Panc1 (cell line): ENCODE results near the gene GPR157. TPM values are rescaled to one million over a fixed set of nuclear protein-coding genes. Genes with fewer than 3 reads are reported as not detected.

Source experiments
- ATAC-seq: fragments of 200-7000 bp; cut with Tn5 transposase; 2 replicates; pipeline ENCODE4 v1.9.1; 2020; ENCODE audit warnings: mild to moderate bottlenecking, moderate library complexity
- BruUV-seq: library from RNA; stranded (reverse); fragments of 400-500 nt; replicated peaks from 2 replicates; lab custom pipeline; 2021; lab: Mats Ljungman, UMichigan
- CTCF ChIA-PET: fragments of 300-600 bp; sonication (Branson Sonifier 250); formaldehyde crosslinking; loops from one replicate; lab custom pipeline; 2022; ENCODE audit warnings: antibody characterized with exemption; lab: Charles Lee
- POLR2A ChIA-PET: fragments of 300-600 bp; sonication (Branson Sonifier 250); formaldehyde crosslinking; loops from one replicate; lab custom pipeline; 2022; ENCODE audit warnings: antibody characterized with exemption; lab: Charles Lee
- DNase-seq: peaks from one replicate; pipeline ENCODE4 v3.0.0-alpha.2; 2010; ENCODE audit warnings: low read depth, low spot score
- H3K27ac ChIP-seq: 2 replicates; pipeline ENCODE4 v1.5.1; 2011; ENCODE audit warnings: mild to moderate bottlenecking, low read length, inconsistent platforms
- H3K27me3 ChIP-seq: fragments of 200-500 bp; sonication (Bioruptor generic); 2 replicates; pipeline ENCODE4 v1.6.0; 2014; ENCODE audit warnings: low read length, inconsistent platforms; ENCODE audit not compliant: control insufficient read depth, insufficient read depth
- H3K36me3 ChIP-seq: fragments of 200-500 bp; sonication (Bioruptor generic); 2 replicates; pipeline ENCODE4 v1.5.1; 2014; ENCODE audit warnings: inconsistent platforms, mild to moderate bottlenecking, low read length, moderate library complexity; ENCODE audit not compliant: control insufficient read depth, insufficient read depth
- H3K4me1 ChIP-seq: 2 replicates; pipeline ENCODE4 v1.5.1; 2011; ENCODE audit warnings: inconsistent platforms, mild to moderate bottlenecking, low read length, moderate library complexity; ENCODE audit not compliant: control insufficient read depth, insufficient read depth
- H3K4me3 ChIP-seq, 2 experiments: 2 replicates each; pipeline ENCODE4 v1.5.1; 2011 to 2012; ENCODE audit warnings: low read depth in 2 of 2, low read length in 2 of 2, mild to moderate bottlenecking in 2 of 2, inconsistent platforms in 1 of 2, moderate library complexity in 1 of 2
- H3K9me3 ChIP-seq: fragments of 200-500 bp; sonication (Bioruptor generic); 2 replicates; pipeline ENCODE4 v1.5.1; 2014; ENCODE audit warnings: low read depth, mild to moderate bottlenecking, inconsistent platforms, low read length, moderate library complexity; ENCODE audit not compliant: control insufficient read depth, insufficient read depth
- POLR2AphosphoS5 ChIP-seq: IDR thresholded peaks from 2 replicates; pipeline ENCODE4 v1.6.1; 2012; ENCODE audit warnings: mild to moderate bottlenecking, low read depth, low read length, moderate library complexity
- SIN3A ChIP-seq: IDR thresholded peaks from 2 replicates; pipeline ENCODE4 v1.6.1; 2012; ENCODE audit warnings: low read depth, mild to moderate bottlenecking, low read length, moderate library complexity, borderline replicate concordance; ENCODE audit not compliant: insufficient read depth
- TCF7L2 ChIP-seq: IDR thresholded peaks from 2 replicates; pipeline ENCODE4 v1.6.1; 2011; ENCODE audit warnings: mild to moderate bottlenecking, low read depth, low read length, inconsistent platforms
- in situ Hi-C: cut with HindIII; loops from 2 replicates; pipeline ENCODE4 v1.10.0; 2016; ENCODE audit warnings: low sequenced_read_pairs, low pct_unique_long_range_greater_than_20kb
- intact Hi-C: fragments of 100-400 bp; cut with micrococcal nuclease; formaldehyde crosslinking; loops from one replicate; pipeline ENCODE4 v1.10.0; 2022; ENCODE audit not compliant: unreplicated experiment
- total RNA-seq: library from RNA; stranded (reverse); gene quantifications from one replicate; pipeline ENCODE4 v1.2.1, GENCODE V29; 2021; ENCODE audit not compliant: unreplicated experiment
- TF ChIP-seq, protein P1 (sequence below): fragments of 450-650 bp; IDR thresholded peaks from 2 replicates; pipeline ENCODE4 v1.5.1; 2017; ENCODE audit warnings: mild to moderate bottlenecking
- TF ChIP-seq, protein P2 (sequence below), 2 experiments: IDR thresholded peaks; 2 replicates each; pipeline ENCODE4 v1.6.1; 2011 to 2012; ENCODE audit warnings: low read depth in 2 of 2, control low read depth in 1 of 2, low read length in 1 of 2, mild to moderate bottlenecking in 1 of 2, moderate library complexity in 1 of 2; ENCODE audit not compliant: insufficient read depth in 1 of 2

GPR157 gene
- total RNA-seq, 1 experiment from 2014 or later = 19.8 TPM

DNA sequence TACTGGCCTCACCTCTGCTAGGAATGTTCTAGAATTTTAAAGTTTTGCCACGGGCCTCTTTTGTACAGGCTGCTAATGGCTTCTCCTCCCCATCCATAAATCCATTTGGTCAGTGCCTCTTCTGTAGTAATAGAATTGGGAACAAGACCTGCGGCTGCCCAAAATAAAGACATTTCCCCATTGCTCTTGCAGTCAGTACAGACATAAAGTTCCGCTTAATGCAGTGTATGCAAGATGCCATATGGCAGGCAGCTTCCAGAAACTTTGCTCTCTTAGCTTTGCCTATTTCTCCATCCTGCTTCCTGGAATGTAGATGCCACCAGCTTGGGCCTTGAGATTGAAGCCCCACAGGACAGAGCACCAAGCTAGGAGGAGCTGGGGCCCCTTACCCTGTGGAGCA, 55.8 kb downstream of the GPR157 start:
- H3K27me3 ChIP-seq = no peaks in the 10 kb centered on the region
- H3K4me3 ChIP-seq = no peak overlapping the region
- no peaks in the 10 kb centered on the region for H3K4me1 ChIP-seq
- H3K9me3 ChIP-seq = no peaks in the 10 kb centered on the region
- POLR2A ChIA-PET = interaction anchor here (0.6 kb wide), 1 partner anchor 203 kb away, joined by 5 read pairs; no protein-coding TSS in a partner anchor
- CTCF ChIA-PET = interaction anchor here (1.3 kb wide), 1 partner anchor 68 kb away, joined by 7 read pairs; no protein-coding TSS in a partner anchor
- H3K36me3 ChIP-seq = no peaks in the 10 kb centered on the region
- intact Hi-C loops = no loop called here
- in situ Hi-C loops = no loop called here
- no TSS peak for BruUV-seq
- no peak overlapping the region for H3K27ac ChIP-seq
- ATAC-seq (no peak), DNase-seq (no peak)
- TF ChIP-seq, protein P1, sequence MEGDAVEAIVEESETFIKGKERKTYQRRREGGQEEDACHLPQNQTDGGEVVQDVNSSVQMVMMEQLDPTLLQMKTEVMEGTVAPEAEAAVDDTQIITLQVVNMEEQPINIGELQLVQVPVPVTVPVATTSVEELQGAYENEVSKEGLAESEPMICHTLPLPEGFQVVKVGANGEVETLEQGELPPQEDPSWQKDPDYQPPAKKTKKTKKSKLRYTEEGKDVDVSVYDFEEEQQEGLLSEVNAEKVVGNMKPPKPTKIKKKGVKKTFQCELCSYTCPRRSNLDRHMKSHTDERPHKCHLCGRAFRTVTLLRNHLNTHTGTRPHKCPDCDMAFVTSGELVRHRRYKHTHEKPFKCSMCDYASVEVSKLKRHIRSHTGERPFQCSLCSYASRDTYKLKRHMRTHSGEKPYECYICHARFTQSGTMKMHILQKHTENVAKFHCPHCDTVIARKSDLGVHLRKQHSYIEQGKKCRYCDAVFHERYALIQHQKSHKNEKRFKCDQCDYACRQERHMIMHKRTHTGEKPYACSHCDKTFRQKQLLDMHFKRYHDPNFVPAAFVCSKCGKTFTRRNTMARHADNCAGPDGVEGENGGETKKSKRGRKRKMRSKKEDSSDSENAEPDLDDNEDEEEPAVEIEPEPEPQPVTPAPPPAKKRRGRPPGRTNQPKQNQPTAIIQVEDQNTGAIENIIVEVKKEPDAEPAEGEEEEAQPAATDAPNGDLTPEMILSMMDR = no peak
- TF ChIP-seq, protein P2, sequence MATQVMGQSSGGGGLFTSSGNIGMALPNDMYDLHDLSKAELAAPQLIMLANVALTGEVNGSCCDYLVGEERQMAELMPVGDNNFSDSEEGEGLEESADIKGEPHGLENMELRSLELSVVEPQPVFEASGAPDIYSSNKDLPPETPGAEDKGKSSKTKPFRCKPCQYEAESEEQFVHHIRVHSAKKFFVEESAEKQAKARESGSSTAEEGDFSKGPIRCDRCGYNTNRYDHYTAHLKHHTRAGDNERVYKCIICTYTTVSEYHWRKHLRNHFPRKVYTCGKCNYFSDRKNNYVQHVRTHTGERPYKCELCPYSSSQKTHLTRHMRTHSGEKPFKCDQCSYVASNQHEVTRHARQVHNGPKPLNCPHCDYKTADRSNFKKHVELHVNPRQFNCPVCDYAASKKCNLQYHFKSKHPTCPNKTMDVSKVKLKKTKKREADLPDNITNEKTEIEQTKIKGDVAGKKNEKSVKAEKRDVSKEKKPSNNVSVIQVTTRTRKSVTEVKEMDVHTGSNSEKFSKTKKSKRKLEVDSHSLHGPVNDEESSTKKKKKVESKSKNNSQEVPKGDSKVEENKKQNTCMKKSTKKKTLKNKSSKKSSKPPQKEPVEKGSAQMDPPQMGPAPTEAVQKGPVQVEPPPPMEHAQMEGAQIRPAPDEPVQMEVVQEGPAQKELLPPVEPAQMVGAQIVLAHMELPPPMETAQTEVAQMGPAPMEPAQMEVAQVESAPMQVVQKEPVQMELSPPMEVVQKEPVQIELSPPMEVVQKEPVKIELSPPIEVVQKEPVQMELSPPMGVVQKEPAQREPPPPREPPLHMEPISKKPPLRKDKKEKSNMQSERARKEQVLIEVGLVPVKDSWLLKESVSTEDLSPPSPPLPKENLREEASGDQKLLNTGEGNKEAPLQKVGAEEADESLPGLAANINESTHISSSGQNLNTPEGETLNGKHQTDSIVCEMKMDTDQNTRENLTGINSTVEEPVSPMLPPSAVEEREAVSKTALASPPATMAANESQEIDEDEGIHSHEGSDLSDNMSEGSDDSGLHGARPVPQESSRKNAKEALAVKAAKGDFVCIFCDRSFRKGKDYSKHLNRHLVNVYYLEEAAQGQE (IDR thresholded peaks at IDR 0.05; ENCODE audit: insufficient read depth in 1 of 2, low read depth in 2 of 2, low read length in 1 of 2) = no peak
- TF ChIP-seq POLR2AphosphoS5 (no peak), TCF7L2 (no peak)

GRCh38 chr1:9071554-9072235, 57.2 kb downstream of the GPR157 start:
- in situ Hi-C loops (no loop called here), intact Hi-C loops (no loop called here)
- H3K9me3 ChIP-seq = no peaks in the 10 kb centered on the region
- ChIA-PET POLR2A (no interaction called here), CTCF (no interaction called here)
- no peaks in the 10 kb centered on the region for H3K4me1 ChIP-seq
- H3K36me3 ChIP-seq = no peaks in the 10 kb centered on the region
- no peak overlapping the region for H3K4me3 ChIP-seq
- BruUV-seq = no TSS peak
- no peak for TF ChIP-seq SIN3A
- TF ChIP-seq, protein P1 = no peak
- H3K27ac ChIP-seq = no peak overlapping the region
- no peak for ATAC-seq
- H3K27me3 ChIP-seq = no peaks in the 10 kb centered on the region
- DNase-seq = no peak
